ENCODE results near the gene INTS4.

Gene INTS4

GRCh38 chr11:78037825-78038620, 43.6 kb upstream of the INTS4 start:
- TF ChIP-seq CTCF (IDR thresholded peaks at IDR 0.05), result no peak

DNA sequence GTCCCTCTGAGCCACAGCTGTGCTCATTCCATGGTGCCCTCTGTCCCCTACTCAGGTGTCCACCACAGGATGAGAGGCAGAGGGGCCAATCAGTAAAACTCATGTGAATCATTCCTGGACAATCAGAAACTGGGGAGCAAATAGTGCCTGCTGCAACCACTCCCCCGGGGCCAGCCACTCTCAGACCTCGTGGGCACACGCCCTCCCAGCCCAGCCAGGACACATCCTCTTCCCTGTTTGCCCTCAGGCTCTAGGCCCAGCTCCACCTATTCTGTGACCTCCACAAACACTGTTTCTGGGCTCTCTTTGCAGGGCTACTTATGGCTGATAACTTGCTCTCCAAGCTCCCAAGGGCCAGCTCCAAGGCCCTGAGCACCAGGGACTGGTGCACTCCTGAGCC, 42.6 kb upstream of the INTS4 start:
- TF ChIP-seq CTCF (IDR thresholded peaks at IDR 0.05), result no peak

- TF ChIP-seq CTCF (IDR thresholded peaks at IDR 0.05), result no peak
Measured at GRCh38 chr11:78036313-78036712, 41.8 kb upstream of the INTS4 start.

DNA sequence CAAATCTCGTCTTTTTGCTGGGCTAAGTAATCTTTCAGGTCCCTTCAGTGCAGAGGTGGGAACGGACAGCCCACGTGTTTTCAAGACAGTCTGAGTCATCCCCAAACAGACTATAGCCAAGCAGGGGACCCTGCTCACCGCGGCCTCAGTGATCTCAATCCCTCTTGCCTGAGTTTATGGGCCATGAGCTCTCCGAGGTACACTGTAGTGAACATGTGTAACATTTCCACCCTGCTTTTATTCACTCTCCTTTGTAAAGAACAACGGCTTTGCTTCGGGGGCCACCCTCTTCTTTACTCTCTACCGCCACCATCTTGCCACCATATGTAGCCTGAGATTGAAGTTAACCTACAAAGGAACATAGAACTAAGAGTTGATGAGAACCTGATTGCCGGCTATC, 40.2 kb upstream of the INTS4 start:
- no peak for TF ChIP-seq CTCF (IDR thresholded peaks at IDR 0.05)

- TF ChIP-seq CTCF (IDR thresholded peaks at IDR 0.05), result no peak
Measured at GRCh38 chr11:78033040-78033439, 38.6 kb upstream of the INTS4 start.

DNA sequence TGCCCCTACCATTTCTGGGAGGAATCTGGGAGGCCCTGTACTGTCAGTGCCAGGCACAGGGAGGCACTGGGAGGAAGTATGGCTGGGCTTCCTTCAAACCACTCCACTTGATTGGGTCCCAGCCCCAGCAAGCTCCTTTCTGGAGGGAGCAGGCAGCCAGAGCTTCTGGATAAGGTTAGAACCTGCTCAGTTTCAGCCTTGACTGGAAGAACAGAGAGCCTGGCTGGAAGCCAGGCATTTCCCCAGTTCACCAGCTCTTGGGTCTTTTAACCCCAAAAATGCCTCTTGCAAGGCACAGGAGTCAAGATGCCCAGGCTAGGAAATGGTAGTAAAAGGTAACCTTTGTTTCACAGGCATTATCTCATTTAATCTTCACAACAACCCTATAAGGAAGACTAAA, 37.6 kb upstream of the INTS4 start:
- TF ChIP-seq CTCF (IDR thresholded peaks at IDR 0.05), result no peak

GRCh38 chr11:78031629-78032028, 37.2 kb upstream of the INTS4 start:
- no peak for TF ChIP-seq CTCF (IDR thresholded peaks at IDR 0.05)
